A673 (cell line): ENCODE measurements around the gene RNPEPL1.

Experiments used
- CTCF ChIP-seq: fragments of 300-800, 200-600 bp; sonication (generic); conservative IDR thresholded peaks from 2 replicates; pipeline ENCODE4 v1.5.1; 2017; ENCODE audit warnings: low read depth, mild to moderate bottlenecking, antibody characterized with exemption, low read length, moderate library complexity, mixed read lengths
- EZH2 ChIP-seq: fragments of 200-600 bp; sonication (generic); IDR thresholded peaks from 2 replicates; pipeline ENCODE4 v1.6.1; 2017; ENCODE audit warnings: borderline replicate concordance, low read depth, mild to moderate bottlenecking, mixed read lengths, antibody characterized with exemption, low read length; ENCODE audit not compliant: poor library complexity, severe bottlenecking

GRCh38 chr2:240590681-240591111 lies 22.4 kb downstream of the RNPEPL1 start:
- TF ChIP-seq CTCF: no peak
- no peak for TF ChIP-seq EZH2
